ENCODE measurements around the gene PRLHR.
"Not testable (repeated sequence)": the region's sequence is repeated elsewhere in the genome, so short reads cannot be mapped to it uniquely, and the experiment has no call there.

The PRLHR gene

GRCh38 chr10:118626953-118627352 is 31.5 kb upstream of the PRLHR start:
- TF ChIP-seq CTCF (IDR thresholded peaks at IDR 0.05; ENCODE audit: low read depth, low read length), result peak; percentile 15; the same call in 1 of the 2 replicates

GRCh38 chr10:118625504-118625903 is 30.1 kb upstream of the PRLHR start:
- TF ChIP-seq CTCF (IDR thresholded peaks at IDR 0.05; ENCODE audit: low read depth, low read length), result no peak
- no peak overlapping the region for H3K4me3 ChIP-seq (ENCODE audit: low read depth, low read length)

More at GRCh38 chr10:118626953-118627352, 31.5 kb upstream of the PRLHR start:
- H3K4me3 ChIP-seq (ENCODE audit: low read depth, low read length), result no peak overlapping the region

- TF ChIP-seq CTCF (IDR thresholded peaks at IDR 0.05; ENCODE audit: low read depth, low read length), result no peak
- H3K4me3 ChIP-seq (ENCODE audit: low read depth, low read length), result no peak overlapping the region
These were observed 29.3 kb upstream of the PRLHR start for GRCh38 chr10:118624747-118625146.

DNA sequence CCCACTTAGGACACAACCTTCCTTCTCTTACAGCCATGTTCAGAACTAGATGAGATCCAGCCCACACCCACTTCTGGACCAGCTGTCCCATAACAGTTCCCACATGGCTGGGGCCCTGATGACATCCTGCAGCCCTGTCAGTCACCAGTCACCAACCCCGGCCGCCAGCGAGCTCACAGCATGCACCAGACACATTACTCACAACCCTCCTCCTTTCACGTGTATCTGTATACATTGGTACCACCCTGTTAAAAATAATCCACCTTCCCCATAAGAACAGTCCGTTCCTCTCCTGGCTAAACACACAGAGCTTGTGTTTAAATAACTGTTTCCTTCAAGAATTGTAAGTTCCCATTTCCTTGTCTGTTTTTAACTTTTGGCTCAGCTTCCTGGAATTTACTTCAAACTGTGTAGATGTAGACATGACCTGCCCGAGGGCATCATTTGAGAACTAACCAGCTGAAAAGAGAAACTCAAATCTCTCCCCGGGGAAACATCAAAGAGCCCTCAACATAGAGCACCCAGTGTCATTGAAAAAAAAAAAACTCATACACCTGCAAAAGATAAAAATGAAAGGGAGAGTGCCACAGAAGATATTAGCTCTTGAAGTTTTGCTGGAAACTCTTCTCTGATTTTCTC is 26.0 kb upstream of the PRLHR start:
- TF ChIP-seq CTCF (IDR thresholded peaks at IDR 0.05; ENCODE audit: low read depth, low read length), result no peak

GRCh38 chr10:118613863-118614262 is 18.4 kb upstream of the PRLHR start:
- not testable (repeated sequence) for H3K4me3 ChIP-seq (ENCODE audit: low read depth, low read length)

More for the DNA sequence above, 26.0 kb upstream of the PRLHR start:
- H3K4me3 ChIP-seq (ENCODE audit: low read depth, low read length), result no peak overlapping the region

DNA sequence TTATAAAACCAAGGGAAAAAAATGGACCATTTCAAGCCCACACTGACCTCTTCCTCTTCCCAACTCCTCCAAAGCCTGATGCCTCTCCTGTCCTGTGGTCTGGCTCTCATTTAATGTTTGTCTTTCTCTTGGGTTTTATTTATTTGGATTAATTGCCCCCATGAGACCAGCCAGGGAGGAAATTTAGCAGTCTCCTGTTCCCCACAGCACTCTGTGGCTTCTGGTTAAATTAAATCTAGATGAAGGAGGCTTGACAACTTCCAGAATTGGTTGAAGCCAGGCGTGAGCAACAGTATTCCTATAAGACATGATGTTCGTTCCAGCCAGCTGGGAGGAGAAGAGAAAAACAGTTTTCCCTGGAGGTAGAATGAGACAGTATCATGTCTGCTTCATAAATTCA is 15.1 kb upstream of the PRLHR start:
- TF ChIP-seq CTCF (IDR thresholded peaks at IDR 0.05; ENCODE audit: low read depth, low read length), result no peak
- H3K4me3 ChIP-seq (ENCODE audit: low read depth, low read length), result no peak overlapping the region

GRCh38 chr10:118607768-118608354 is 12.4 kb upstream of the PRLHR start:
- H3K4me3 ChIP-seq (ENCODE audit: low read depth, low read length), result no peak overlapping the region
- TF ChIP-seq CTCF (IDR thresholded peaks at IDR 0.05; ENCODE audit: low read depth, low read length), result no peak

DNA sequence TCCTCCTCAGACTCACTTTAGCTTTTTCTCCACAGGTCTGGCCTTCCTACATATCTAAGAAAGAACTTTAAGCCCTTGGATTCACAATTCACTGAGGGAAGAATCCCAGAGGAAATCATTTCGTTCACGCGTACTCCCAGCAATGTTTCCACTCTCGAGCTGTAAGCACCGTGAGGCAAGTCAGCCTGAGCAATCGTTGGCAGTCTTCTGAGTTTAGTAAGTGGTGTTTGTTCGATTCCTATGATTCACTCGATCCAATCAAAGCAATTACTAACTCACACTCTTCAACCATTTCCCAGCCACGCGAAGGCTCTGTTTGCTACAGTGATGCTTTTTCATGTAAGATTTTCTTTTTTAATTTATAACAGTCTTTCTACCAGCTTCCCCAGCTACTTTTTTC is 10.2 kb upstream of the PRLHR start:
- H3K4me3 ChIP-seq (ENCODE audit: low read depth, low read length), result no peak overlapping the region

More for the DNA sequence above, 10.2 kb upstream of the PRLHR start:
- no peak for TF ChIP-seq CTCF (IDR thresholded peaks at IDR 0.05; ENCODE audit: low read depth, low read length)
